ENCODE data around the gene MYBPC1.
"Not testable (repeated sequence)": the region's sequence is repeated elsewhere in the genome, so short reads cannot be mapped to it uniquely, and the experiment has no call there.

MYBPC1 gene

DNA sequence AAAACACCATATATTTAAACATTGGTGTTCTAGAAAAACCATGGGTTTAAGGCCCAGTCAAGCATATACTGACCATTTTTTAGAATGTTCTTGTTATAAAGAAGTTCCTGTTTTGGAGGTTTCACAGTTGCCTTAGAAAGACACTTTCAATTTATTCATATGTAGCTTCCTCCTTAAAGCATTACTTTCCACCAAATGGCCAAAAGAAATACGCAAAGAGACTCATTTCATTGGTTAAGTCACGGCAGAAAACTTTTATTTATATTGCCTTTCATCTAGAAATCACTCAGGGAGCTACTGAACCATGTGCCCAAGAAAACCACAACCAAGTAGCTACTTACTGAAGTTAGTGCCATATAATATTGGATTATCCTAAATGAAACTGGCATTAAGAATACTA, 40.0 kb downstream of the MYBPC1 start:
- no peaks in the 10 kb centered on the region for H3K4me1 ChIP-seq (ENCODE audit: control insufficient read depth, insufficient read depth, low read length)
- H3K27me3 ChIP-seq (replicated peaks; ENCODE audit: control insufficient read depth, insufficient read depth, low read length): no peaks in the 10 kb centered on the region
- no peak overlapping the region for H3K4me3 ChIP-seq (ENCODE audit: low read length)
- H3K36me3 ChIP-seq (ENCODE audit: control insufficient read depth, insufficient read depth, low read length, severe bottlenecking): no peaks in the 10 kb centered on the region
- H3K9me3 ChIP-seq (ENCODE audit: control insufficient read depth, low read length): no peaks in the 10 kb centered on the region
- no peak for DNase-seq (ENCODE audit: low read depth)
- H3K9ac ChIP-seq (ENCODE audit: low read length): no peak overlapping the region

DNA sequence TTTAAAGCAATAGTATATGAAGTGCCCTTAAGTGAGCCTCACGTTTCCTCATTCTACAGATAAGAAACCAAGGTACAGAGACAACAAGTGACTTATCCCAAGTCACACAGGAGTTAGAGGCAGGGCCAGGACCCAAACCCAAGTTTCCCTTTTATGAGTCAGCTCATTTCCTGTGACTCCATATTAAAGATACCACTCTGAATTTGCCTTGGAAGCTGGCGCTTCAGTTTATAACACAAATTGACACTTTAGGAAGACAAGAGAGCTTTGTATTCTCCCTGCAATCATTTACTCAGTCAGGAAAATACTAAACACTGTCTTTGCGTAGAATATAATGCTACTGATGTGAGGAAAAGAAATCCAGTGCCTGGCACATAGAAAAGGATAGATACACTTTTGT, 43.2 kb downstream of the MYBPC1 start:
- peaks cover 6% of the 10 kb centered on the region for H3K4me1 ChIP-seq (ENCODE audit: control insufficient read depth, insufficient read depth, low read length)
- H3K9ac ChIP-seq (ENCODE audit: low read length): no peak overlapping the region

DNA sequence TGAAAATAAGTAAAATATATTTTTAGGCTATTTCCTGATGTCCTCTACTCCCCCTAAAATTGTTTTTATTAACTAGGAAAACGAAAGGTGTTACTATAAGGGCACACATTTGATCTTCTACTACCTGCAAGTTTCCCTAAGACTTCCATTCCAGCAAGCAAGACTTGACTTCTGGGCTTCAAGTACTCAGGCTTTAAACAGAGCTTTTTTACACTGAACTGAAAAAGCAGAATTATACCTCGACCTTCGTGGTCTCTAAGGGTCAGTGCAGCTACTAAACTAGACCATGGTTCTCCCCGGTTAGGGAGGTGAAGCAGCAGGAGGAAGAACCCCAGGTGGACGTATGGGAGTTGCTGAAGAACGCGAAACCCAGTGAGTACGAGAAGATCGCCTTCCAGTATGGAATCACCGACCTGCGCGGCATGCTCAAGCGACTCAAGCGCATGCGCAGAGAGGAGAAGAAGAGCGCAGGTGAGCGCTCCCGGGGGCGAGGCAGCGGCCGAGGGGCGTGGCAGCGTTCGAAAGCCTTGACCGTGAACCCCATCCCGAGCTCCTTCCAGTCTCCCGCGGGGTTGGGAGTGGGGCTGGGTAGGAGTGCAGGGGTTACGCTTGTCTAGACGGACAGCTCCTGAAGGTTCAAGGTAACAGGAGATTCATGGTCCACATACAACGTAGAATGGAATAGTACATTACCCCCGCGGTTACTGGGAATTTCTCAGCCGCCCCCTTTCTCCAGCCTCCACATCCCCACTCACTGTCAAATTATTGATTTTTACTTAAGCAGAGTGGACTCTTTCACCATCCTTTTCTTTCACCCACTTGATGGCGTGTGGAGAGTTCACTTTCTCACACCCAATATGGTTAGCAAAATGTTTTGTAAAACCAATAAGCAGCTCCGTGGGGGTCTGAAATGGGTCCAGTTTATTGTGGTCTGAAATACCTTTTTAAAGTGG, 47.6 kb downstream of the MYBPC1 start:
- Histone ChIP-seq H3K27me3 (replicated peaks; ENCODE audit: control insufficient read depth, insufficient read depth, low read length) (peaks cover 7% of the 10 kb centered on the region), H3K36me3 (ENCODE audit: control insufficient read depth, insufficient read depth, low read length, severe bottlenecking) (no peaks in the 10 kb centered on the region), H3K9me3 (ENCODE audit: control insufficient read depth, low read length) (no peaks in the 10 kb centered on the region), H3K4me1 (ENCODE audit: control insufficient read depth, insufficient read depth, low read length) (peaks cover 6% of the 10 kb centered on the region), H3K4me3 (ENCODE audit: low read length) (peak overlapping the region; percentile 63), H3K9ac (ENCODE audit: low read length) (no peak overlapping the region)
- no peak for DNase-seq (ENCODE audit: low read depth)

More for the DNA sequence above, 43.2 kb downstream of the MYBPC1 start:
- Histone ChIP-seq H3K4me3 (ENCODE audit: low read length) (no peak overlapping the region), H3K27me3 (replicated peaks; ENCODE audit: control insufficient read depth, insufficient read depth, low read length) (peaks cover 7% of the 10 kb centered on the region), H3K9me3 (ENCODE audit: control insufficient read depth, low read length) (no peaks in the 10 kb centered on the region), H3K36me3 (ENCODE audit: control insufficient read depth, insufficient read depth, low read length, severe bottlenecking) (no peaks in the 10 kb centered on the region)
- no peak for DNase-seq (ENCODE audit: low read depth)

DNA sequence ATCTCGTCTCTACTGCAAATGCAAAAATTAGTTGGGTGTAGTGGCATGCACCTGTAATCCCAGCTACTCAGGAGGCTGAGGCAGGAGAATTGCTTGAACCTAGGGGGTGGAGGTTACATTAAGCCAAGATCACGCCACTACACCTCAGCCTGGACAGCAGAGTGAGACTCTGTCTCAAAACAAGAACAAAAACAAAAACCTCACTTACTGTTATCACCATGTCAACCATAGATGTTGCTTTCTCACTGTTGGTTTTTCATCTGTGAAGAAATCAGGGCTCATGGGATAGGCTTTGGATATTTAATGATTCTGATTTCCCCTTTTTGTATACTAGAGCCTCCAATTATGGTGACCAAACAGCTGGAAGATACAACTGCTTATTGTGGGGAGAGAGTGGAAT, 52.9 kb downstream of the MYBPC1 start:
- Histone ChIP-seq H3K9me3 (ENCODE audit: control insufficient read depth, low read length) (no peaks in the 10 kb centered on the region), H3K36me3 (ENCODE audit: control insufficient read depth, insufficient read depth, low read length, severe bottlenecking) (no peaks in the 10 kb centered on the region), H3K27me3 (replicated peaks; ENCODE audit: control insufficient read depth, insufficient read depth, low read length) (peaks cover 9% of the 10 kb centered on the region), H3K4me1 (ENCODE audit: control insufficient read depth, insufficient read depth, low read length) (peaks cover under 1% of the 10 kb centered on the region), H3K4me3 (ENCODE audit: low read length) (no peak overlapping the region), H3K9ac (ENCODE audit: low read length) (no peak overlapping the region)
- no peak for DNase-seq (ENCODE audit: low read depth)

DNA sequence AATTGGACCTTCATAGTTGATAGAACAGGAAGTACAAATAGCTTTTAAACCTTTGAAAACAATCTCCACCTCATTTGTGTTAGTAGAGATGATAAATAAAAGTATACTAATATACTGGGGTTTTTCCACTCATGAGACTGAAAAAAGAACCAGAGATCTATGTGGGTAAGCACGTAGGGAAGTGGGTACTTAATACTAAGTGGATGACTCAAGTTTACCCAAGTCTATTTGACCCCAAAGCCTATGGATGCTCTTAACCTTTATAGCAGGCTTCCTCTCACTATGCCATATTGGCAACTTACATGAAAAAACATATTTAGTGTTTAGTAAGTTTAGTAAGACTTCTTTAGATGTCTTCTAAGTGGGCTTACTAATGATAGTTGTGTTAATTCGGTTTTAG, 53.4 kb downstream of the MYBPC1 start:
- Histone ChIP-seq H3K9ac (ENCODE audit: low read length) (no peak overlapping the region), H3K4me3 (ENCODE audit: low read length) (no peak overlapping the region), H3K27me3 (replicated peaks; ENCODE audit: control insufficient read depth, insufficient read depth, low read length) (peaks cover 10% of the 10 kb centered on the region), H3K36me3 (ENCODE audit: control insufficient read depth, insufficient read depth, low read length, severe bottlenecking) (no peaks in the 10 kb centered on the region), H3K9me3 (ENCODE audit: control insufficient read depth, low read length) (no peaks in the 10 kb centered on the region), H3K4me1 (ENCODE audit: control insufficient read depth, insufficient read depth, low read length) (no peaks in the 10 kb centered on the region)
- no peak for DNase-seq (ENCODE audit: low read depth)

DNA sequence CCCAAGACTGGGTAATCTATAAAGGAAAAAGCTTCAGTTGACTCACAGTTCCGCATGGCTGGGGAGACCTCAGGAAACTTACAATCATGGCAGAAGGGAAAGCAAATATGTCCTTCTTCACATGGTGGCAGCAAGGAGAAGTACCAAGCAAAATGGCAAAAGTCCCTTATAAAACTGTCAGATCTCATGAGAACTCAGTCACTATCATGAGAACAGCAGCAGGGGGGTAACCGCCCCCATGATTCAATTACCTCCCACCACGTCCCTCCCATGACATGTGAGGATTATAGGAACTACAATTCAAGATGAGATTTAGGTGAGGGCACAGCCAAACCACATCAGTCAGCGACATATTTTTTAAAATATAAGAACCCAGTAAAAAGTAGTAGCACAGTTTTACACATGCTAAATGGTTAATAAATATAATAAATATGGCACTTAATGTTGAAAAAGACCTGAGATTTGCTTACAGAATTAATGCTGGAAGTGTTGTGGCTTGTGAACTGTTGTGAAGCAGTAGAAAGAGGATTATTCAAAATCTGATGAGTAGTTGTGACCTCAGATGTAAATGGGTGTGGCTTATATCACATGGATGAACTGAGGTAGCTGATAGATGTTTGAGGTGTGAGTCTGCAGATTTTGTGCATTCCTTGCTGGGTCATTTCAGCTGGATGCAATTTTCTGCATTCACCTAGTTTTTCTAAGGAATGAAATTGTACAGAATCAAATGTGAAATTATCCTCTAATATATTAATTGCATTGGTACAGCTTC, 55.8 kb downstream of the MYBPC1 start:
- Histone ChIP-seq H3K4me1 (ENCODE audit: control insufficient read depth, insufficient read depth, low read length) (no peaks in the 10 kb centered on the region), H3K4me3 (ENCODE audit: low read length) (no peak overlapping the region), H3K36me3 (ENCODE audit: control insufficient read depth, insufficient read depth, low read length, severe bottlenecking) (no peaks in the 10 kb centered on the region), H3K9me3 (ENCODE audit: control insufficient read depth, low read length) (no peaks in the 10 kb centered on the region), H3K9ac (ENCODE audit: low read length) (no peak overlapping the region), H3K27me3 (replicated peaks; ENCODE audit: control insufficient read depth, insufficient read depth, low read length) (peaks cover 10% of the 10 kb centered on the region)
- no peak for DNase-seq (ENCODE audit: low read depth)

DNA sequence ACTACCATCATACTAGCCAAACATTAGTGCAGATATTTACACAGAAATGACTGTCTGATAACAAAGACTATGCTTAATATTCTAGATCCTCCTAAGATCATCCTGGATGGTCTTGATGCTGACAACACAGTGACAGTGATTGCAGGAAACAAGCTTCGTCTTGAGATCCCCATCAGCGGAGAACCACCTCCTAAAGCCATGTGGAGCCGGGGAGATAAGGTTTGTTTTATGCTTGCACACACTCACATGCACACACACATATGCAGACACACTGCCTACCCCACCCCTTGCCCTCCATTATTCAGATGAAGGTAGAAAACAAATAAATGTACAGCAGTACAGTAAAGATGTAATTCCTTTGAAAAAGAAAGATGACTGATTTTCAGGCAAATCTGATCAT, 58.3 kb downstream of the MYBPC1 start:
- no peaks in the 10 kb centered on the region for H3K4me1 ChIP-seq (ENCODE audit: control insufficient read depth, insufficient read depth, low read length)
- H3K27me3 ChIP-seq (replicated peaks; ENCODE audit: control insufficient read depth, insufficient read depth, low read length): peaks cover 10% of the 10 kb centered on the region
- H3K4me3 ChIP-seq (ENCODE audit: low read length): no peak overlapping the region
- H3K36me3 ChIP-seq (ENCODE audit: control insufficient read depth, insufficient read depth, low read length, severe bottlenecking): no peaks in the 10 kb centered on the region
- H3K9ac ChIP-seq (ENCODE audit: low read length): no peak overlapping the region
- DNase-seq (ENCODE audit: low read depth): no peak
- H3K9me3 ChIP-seq (ENCODE audit: control insufficient read depth, low read length): no peaks in the 10 kb centered on the region

DNA sequence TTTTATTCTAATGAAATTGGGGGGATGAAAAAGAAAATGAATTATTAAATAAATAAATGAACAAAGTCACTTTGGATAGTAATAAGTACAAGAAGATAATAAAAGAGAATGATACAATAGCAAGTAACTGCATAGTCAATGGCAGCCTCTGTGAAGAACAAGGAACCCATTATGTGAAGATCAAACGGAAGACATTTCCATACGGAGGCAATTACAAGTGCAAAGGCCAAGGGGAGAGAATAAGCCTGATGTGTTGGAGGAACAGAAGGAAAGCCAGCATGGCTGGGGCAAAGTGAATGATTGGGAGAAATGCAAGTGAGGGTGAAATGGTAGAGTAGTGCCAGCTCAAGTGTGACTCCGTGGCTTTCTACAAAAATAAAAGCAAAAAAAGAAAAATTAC, 58.7 kb downstream of the MYBPC1 start:
- H3K4me3 ChIP-seq (ENCODE audit: low read length): no peak overlapping the region
- peaks cover 10% of the 10 kb centered on the region for H3K27me3 ChIP-seq (replicated peaks; ENCODE audit: control insufficient read depth, insufficient read depth, low read length)
- no peak for DNase-seq (ENCODE audit: low read depth)
- no peak overlapping the region for H3K9ac ChIP-seq (ENCODE audit: low read length)
- no peaks in the 10 kb centered on the region for H3K4me1 ChIP-seq (ENCODE audit: control insufficient read depth, insufficient read depth, low read length)
- no peaks in the 10 kb centered on the region for H3K36me3 ChIP-seq (ENCODE audit: control insufficient read depth, insufficient read depth, low read length, severe bottlenecking)
- no peaks in the 10 kb centered on the region for H3K9me3 ChIP-seq (ENCODE audit: control insufficient read depth, low read length)

DNA sequence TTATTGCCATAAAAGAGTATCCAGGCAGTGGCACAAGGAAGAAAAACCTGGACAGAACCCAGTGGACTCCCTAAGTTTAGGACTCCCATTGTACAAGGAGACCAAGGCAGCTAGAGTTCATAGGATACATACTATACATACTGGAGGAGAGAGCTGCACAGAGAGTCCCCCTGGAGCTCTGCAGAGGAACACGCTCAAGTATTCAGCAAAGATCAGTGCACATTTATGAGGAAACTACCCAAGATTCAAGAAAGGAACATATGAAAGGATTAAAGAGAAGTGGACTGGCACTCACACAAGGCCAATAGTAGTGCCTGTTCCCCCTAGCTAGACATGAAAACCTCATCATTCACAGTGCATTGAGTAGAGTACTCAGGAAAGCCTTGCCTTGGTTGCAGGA, 59.7 kb downstream of the MYBPC1 start:
- H3K9me3 ChIP-seq (ENCODE audit: control insufficient read depth, low read length): no peaks in the 10 kb centered on the region
- H3K4me1 ChIP-seq (ENCODE audit: control insufficient read depth, insufficient read depth, low read length): no peaks in the 10 kb centered on the region
- no peaks in the 10 kb centered on the region for H3K36me3 ChIP-seq (ENCODE audit: control insufficient read depth, insufficient read depth, low read length, severe bottlenecking)
- no peak overlapping the region for H3K4me3 ChIP-seq (ENCODE audit: low read length)
- H3K9ac ChIP-seq (ENCODE audit: low read length): no peak overlapping the region
- H3K27me3 ChIP-seq (replicated peaks; ENCODE audit: control insufficient read depth, insufficient read depth, low read length): peaks cover 10% of the 10 kb centered on the region
- DNase-seq (ENCODE audit: low read depth): no peak

DNA sequence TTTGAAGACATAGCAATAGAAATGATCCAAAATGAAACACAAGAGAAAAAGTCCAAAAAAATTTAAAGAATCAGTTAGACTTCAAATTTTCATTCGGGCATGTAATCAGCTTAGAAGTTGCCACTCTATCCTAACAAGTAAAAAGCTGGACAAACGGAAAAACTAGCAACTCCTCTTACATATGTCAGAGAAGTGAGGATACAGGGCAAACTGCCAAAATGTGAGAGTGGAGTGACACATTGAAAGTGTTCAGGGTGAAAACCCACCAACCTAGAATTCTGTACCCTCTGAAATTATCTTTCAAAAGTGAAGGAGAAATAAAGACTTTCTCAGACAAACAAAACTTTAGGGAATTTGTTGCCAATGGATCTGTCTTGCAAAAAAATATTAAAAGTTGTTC, 60.6 kb downstream of the MYBPC1 start:
- H3K9ac ChIP-seq (ENCODE audit: low read length): no peak overlapping the region
- no peak overlapping the region for H3K4me3 ChIP-seq (ENCODE audit: low read length)
- H3K9me3 ChIP-seq (ENCODE audit: control insufficient read depth, low read length): no peaks in the 10 kb centered on the region
- H3K4me1 ChIP-seq (ENCODE audit: control insufficient read depth, insufficient read depth, low read length): no peaks in the 10 kb centered on the region
- no peaks in the 10 kb centered on the region for H3K36me3 ChIP-seq (ENCODE audit: control insufficient read depth, insufficient read depth, low read length, severe bottlenecking)
- peaks cover 10% of the 10 kb centered on the region for H3K27me3 ChIP-seq (replicated peaks; ENCODE audit: control insufficient read depth, insufficient read depth, low read length)
- no peak for DNase-seq (ENCODE audit: low read depth)

DNA sequence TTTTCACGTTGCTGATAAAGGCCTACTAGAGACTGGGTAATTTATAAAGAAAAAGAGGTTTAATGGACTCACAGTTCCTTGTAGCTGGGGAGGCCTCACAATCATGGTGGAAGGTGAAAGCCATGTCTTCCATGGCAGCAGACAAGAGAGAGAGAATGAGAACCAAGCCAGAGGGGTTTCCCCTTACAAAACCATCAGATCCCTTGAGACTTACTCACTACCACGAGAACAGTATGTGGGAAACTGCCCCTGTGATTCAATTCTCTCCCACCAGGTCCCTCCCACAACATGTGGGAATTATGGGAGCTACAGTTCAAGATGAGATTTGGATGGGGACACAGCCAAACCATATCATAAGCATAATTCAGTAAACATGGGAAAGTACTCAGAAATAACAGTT, 65.9 kb downstream of the MYBPC1 start:
- not testable (repeated sequence) for H3K9me3 ChIP-seq (ENCODE audit: control insufficient read depth, low read length); H3K27me3 ChIP-seq (replicated peaks; ENCODE audit: control insufficient read depth, insufficient read depth, low read length); H3K9ac ChIP-seq (ENCODE audit: low read length); H3K36me3 ChIP-seq (ENCODE audit: control insufficient read depth, insufficient read depth, low read length, severe bottlenecking); DNase-seq (ENCODE audit: low read depth); H3K4me1 ChIP-seq (ENCODE audit: control insufficient read depth, insufficient read depth, low read length); H3K4me3 ChIP-seq (ENCODE audit: low read length)

Measured in adipocyte (in vitro differentiated cells).